NCI-H82 treated with DMSO at 0.1 percent for 48 hours (cell line): ENCODE data around the gene GUCY2D.
"Not testable (repeated sequence)": the region's sequence is repeated elsewhere in the genome, so short reads cannot be mapped to it uniquely, and the experiment has no call there.

Experiments used
- DNase-seq: peaks from one replicate; lab custom pipeline; 2025; ENCODE audit not compliant: unreplicated experiment; lab: John Stamatoyannopoulos, UW

GUCY2D gene

DNA sequence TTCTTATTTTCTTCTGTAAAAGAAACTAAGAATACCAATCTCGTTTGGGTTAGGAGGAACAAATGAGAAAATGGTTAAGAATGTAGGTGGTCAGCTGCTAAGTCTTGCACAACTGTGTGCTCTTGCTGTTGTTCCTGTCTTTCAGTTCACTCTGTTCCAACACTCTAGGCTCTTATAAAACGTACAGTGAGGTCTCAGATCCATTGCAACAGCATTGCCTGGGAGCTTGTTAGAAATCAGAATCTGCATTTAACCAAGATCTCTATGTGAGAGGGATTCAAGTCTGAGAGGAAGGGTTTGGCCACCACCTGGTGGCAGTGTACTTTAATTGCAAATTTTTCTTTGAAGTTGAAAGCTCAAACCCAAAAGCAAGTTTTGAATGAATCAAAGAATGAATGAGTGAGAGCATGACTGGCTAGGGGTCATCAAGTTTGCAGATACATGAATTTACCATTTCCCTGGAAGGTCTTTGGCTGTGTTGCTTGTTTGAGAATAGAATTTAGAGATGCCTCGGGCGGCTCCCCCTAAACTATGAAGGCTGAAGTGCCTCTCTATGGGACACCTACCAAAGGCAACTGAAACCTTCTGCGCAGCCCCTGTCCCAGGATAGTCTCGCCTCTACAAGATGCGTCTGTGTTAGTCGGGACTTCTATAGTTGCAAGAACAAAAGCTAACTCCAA, 39.0 kb downstream of the GUCY2D start:
- peak; percentile 77 for DNase-seq

GRCh38 chr17:8041979-8042378, 39.6 kb downstream of the GUCY2D start:
- DNase-seq = no peak

- no peak for DNase-seq
Observed at GRCh38 chr17:8044819-8045810, 42.7 kb downstream of the GUCY2D start.

DNA sequence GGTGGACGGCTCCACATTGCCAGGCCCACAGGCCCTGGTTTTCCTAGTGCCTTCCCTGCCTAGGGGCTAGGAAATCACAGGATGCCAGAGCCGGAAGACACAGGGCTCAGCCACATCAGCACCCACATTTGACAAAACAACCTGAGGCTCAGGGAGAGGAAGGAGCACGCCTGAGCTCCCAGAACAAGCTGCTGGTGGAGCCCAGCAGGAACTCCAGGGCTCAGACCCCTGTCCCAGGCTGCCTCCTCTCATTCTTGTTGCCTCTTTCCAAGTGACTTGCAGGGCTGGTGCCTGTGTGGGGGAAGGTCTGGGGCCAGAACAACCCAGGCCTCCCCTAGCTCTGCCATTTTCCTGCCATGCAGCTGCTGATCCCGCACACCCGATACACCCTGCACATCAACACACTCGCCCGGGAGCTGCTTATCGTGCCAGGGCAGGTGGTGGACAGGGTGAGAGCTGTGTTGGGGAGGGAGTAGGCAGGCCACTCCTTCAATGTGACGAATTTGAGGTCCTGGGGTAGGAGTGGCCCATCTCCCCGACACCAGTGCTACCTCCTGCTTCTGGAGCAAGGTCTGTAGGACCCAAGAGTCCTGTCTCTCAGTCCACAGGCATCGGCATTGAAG, 44.0 kb downstream of the GUCY2D start:
- no peak for DNase-seq

GRCh38 chr17:8046929-8047768, 44.7 kb downstream of the GUCY2D start:
- no peak for DNase-seq

DNA sequence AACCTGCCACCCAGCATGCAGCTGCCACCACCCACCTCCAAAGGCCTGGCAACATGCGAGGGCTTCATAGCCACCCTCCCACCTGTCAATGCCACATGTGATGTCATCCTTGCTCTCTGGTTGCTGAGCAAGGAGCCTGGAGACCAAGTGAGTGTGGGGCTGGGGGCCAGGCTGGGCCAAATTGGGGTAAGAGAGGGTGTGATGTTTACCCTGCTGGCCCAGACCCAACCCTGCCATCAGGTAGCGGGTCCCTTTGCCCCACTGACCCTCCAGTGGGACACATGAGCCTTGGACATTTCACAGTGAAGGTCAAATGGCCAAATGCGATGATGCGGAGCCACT, 45.3 kb downstream of the GUCY2D start:
- DNase-seq = no peak

- DNase-seq = no peak
Observed at GRCh38 chr17:8048236-8048635, 45.8 kb downstream of the GUCY2D start.

- DNase-seq = no peak
Observed at GRCh38 chr17:8048736-8049135, 46.3 kb downstream of the GUCY2D start.

GRCh38 chr17:8051831-8052230, 49.4 kb downstream of the GUCY2D start:
- no peak for DNase-seq

DNA sequence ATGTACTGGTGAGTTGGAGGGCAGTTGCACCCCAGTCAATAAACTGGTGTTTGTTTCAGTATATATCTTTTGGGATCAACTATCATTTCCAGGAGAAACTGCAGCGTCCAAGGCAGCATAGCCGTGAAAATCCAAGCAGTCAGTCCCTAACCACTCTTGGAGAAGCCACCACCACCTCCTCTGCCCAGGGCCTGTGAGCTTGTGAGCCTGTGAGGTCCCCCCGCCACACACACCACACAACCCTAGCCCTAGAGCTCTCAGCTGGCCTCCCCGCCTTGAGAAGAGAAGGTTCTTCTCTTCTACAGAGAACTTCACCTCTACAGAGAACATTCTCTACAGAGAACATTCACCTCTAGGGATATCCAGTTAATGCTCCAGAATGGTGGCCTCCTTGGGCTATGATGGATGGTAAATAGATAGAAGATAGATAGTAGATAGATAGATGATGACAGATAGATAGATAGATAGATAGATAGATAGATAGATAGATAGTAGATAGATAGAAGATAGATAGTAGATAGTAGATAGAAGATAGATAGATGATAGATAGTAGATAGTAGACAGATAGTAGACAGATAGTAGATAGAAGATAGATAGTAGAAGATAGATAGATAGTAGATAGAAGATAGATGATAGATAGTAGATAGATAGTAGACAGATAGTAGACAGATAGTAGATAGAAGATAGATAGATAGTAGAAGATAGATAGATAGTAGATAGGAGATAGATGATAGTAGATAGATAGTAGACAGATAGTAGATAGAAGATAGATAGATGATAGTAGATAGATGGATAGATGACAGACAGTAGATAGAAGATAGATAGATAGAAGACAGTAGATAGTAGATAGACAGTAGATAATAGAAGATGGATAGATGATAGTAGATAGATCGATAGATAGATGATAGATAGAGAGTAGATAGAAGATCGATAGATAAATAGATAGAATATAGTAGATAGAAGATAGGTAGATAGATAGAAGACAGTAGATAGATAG, 50.1 kb downstream of the GUCY2D start:
- no peak for DNase-seq

DNA sequence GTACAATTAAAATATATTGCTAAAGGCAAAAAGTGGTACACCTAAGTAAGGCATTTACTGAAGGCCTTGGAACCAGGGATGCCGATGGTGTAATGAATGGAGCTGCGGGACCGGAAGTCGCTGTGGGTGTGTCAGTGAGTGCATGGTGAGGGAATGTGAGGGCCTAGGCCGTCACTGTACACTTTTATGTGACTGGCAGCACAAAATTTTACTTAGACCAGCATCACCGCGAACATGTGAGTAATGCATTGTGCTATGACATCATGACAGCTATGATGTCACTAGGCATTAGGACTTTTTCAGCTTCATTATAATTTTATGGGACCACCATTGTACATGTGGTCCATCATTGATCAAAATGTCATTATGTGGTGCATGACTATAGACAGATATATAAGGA, 51.2 kb downstream of the GUCY2D start:
- no peak for DNase-seq

GRCh38 chr17:8055851-8056231, 53.4 kb downstream of the GUCY2D start:
- no peak for DNase-seq

- peak; percentile 94 for DNase-seq
Observed at GRCh38 chr17:8056232-8056975, 54.0 kb downstream of the GUCY2D start.

DNA sequence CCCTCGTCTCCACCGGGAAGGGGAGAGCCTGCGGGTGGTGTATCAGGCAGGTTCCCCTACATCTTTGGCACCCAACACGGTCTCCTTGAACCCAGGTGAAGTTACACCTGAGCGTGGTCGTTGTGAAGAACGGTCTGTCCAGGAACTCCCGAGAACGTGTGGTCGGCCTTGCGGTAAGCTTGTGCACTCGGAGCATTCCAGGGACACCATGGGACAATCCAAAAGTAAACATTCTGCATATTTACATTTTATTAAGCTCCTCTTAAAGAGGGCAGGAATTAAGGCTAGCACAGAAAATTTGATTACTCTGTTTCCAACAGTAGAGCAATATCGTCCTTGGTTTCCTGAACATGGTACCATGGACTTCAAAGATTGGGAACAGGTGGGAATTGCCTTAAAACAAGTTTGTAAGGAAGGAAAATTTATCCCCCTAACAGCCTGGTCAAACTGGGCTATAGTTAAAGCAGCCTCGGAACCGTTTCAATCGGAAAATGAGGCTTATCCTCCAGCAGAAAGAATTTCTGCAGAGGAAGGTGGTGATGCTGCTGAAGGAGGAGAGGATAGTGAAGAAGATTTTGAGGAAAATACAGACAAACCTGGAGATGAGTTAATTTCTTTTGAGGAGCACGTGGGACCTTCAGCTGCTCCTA, 54.7 kb downstream of the GUCY2D start:
- no peak for DNase-seq

DNA sequence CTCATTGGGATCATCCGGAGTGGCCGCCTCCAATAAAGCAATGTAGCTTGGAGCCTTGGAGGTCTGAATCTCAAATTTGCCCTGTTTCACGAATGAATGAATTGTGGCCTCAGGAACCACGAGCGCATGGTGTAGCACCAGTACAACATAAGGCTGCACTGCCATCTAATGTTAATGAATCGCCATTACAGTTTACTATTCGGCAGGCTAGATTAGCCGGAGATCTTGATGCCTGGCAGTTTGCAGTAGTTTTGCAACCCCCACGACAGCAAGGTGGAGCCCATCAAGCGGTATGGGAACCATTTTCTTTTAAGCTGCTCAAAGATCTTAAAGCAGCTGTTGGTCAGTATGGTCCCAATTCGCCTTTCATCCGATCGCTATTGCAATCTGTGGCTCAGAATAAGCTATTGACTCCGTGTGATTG, 55.3 kb downstream of the GUCY2D start:
- peak; percentile 98 for DNase-seq

DNA sequence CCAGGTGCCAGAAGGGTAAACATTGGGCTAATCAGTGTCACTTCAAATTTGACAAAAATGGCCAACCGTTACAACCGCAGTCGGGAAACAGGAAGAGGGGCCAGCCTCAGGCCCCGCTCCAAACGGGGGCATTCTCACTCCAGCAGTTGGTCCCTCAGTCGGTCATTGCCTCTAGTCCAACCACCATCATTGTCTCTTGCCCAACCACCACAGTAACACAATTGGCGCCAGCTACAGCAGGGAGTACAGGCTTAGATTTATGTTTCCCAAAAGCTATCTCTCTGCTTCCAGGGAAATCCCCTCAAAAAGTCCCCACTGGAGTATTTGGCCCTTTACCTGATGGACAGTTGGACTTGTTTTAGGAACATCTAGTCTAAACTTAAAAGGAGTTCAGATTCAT, 56.7 kb downstream of the GUCY2D start:
- DNase-seq = no peak

DNA sequence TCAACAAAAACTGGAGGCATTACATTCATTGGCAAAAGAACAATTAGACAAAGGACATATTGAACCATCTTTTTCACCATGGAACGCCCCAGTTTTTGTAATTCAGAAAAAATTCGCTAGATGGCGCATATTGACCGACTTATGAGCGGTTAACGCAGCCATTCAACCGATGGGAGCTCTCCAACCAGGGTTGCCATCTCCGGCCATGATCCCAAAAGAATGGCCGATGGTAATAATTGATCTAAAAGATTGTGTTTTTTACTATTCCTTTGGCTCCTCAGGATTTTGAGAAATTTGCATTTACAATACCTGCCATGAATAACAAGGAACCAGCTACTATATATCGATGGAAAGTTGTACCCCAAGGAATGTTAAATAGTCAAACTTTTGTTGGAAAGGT, 57.9 kb downstream of the GUCY2D start:
- peak; percentile 57 for DNase-seq

DNA sequence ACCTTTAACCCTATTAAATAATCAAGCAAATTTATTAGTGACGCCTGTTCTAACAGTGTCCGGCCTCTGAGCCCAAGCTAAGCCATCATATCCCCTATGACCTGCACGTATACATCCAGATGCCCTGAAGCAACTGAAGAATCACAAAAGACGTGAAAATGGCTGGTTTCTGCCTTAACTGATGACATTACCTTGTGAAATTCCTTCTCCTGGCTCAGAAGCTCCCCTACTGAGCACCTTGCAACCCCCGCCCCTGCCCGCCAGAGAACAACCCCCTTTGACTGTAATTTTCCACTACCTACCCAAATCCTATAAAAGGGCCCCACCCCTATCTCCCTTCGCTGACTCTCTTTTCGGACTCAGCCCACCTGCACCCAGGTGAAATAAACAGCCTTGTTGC, 59.4 kb downstream of the GUCY2D start:
- DNase-seq = not testable (repeated sequence)

DNA sequence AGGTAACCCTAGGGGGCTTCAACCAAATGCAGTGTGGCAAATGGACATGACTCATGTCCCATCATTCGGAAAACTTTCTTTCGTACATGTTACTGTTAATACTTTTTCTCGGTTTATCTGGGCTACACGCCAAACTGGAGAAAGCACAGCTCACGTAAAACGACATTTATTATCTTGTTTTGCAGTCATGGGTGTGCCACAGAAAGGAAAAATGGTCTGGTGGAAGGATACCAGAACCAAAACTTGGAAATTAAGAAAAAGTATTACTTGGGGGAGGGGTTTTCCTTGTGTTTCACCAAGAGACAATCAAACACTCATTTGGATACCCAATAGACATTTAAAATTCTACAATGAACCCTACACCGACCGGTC, 60.0 kb downstream of the GUCY2D start:
- DNase-seq = no peak
